ENCODE measurements around the gene CDC23. TPM values are rescaled to one million over a fixed set of nuclear protein-coding genes. Genes with fewer than 3 reads are reported as not detected.

Gene CDC23
- total and polyA plus RNA-seq, 2 of the 4 experiments (the other 2 are of a cell fraction): 21.1 to 28.0 TPM

- ATAC-seq (ENCODE audit: low read depth): no peak
- 100% methylated on average over 1 of the region's 6 CpGs; no CpG with 5 or more reads in 1 of the 2 experiments for WGBS, 2 experiments (ENCODE audit: extremely low coverage in 2 of 2, insufficient read length in 1 of 2)
Measured at GRCh38 chr5:138229387-138229786, 16.3 kb upstream of the CDC23 start.

More at GRCh38 chr5:138229387-138229786, 16.3 kb upstream of the CDC23 start:
- no peak overlapping the region for H2BK5ac ChIP-seq (ENCODE audit: low read depth, low read length, poor library complexity, severe bottlenecking)
- H3K23ac ChIP-seq (ENCODE audit: low read depth, low read length): no peak overlapping the region
- H3K4me3 ChIP-seq (ENCODE audit: insufficient read depth, low read depth, low read length): no peak overlapping the region
- no peaks in the 10 kb centered on the region for H3K9me1 ChIP-seq (ENCODE audit: insufficient read depth, low read length)
- BruUV-seq (replicated peaks): no TSS peak
- DNase-seq: no peak
- H3K79me1 ChIP-seq (ENCODE audit: low read depth in 1 of 2, low read length in 2 of 2): no peaks in the 10 kb centered on the region
- no peak overlapping the region for H2AFZ ChIP-seq (replicated peaks; ENCODE audit: low read length, poor library complexity)
- H2BK20ac ChIP-seq (ENCODE audit: low read depth, low read length): no peak overlapping the region
- no peak overlapping the region for H2BK120ac ChIP-seq (ENCODE audit: low read depth, low read length)
- intact Hi-C loops (cut with micrococcal nuclease) (no loop called here), dilution Hi-C loops (cut with HindIII; ENCODE audit: low sequenced_read_pairs, unreplicated experiment) (no loop called here), in situ Hi-C loops (cut with MboI; ENCODE audit: low sequenced_read_pairs) (loop anchor here (10.0 kb wide), 1 partner anchor 185 kb away; no protein-coding TSS in a partner anchor)
- peaks cover 7% of the 10 kb centered on the region for H3K9me3 ChIP-seq (ENCODE audit: control insufficient read depth, insufficient read depth, low read length)
- H4K91ac ChIP-seq (ENCODE audit: insufficient read depth, low read depth, low read length): no peak overlapping the region
- no peak overlapping the region for H2AK9ac ChIP-seq (replicated peaks; ENCODE audit: low read depth, low read length, poor library complexity)
- no peak overlapping the region for H3K27ac ChIP-seq (ENCODE audit: insufficient read depth, low read length)
- H2AK5ac ChIP-seq (ENCODE audit: low read depth, low read length): no peak overlapping the region
- no peak overlapping the region for H3K18ac ChIP-seq (ENCODE audit: low read depth, low read length)
- TF ChIP-seq USF2 (IDR thresholded peaks at IDR 0.05; ENCODE audit: low read depth, low read length) (no peak), FOS (IDR thresholded peaks at IDR 0.05; ENCODE audit: low read depth, low read length) (no peak), MAZ (IDR thresholded peaks at IDR 0.05; ENCODE audit: borderline replicate concordance, low read depth, low read length) (no peak), NFE2L2 (IDR thresholded peaks at IDR 0.05; ENCODE audit: low read depth, low read length) (no peak), MAFK (IDR thresholded peaks at IDR 0.05; ENCODE audit: low read depth, low read length) (no peak), RFX5 (IDR thresholded peaks at IDR 0.05; ENCODE audit: low read depth, low read length) (no peak), CHD1 (IDR thresholded peaks at IDR 0.05; ENCODE audit: low read depth, low read length) (no peak), POLR2A (IDR thresholded peaks at IDR 0.05; ENCODE audit: low read depth, low read length) (no peak)
- no peaks in the 10 kb centered on the region for H4K20me1 ChIP-seq (ENCODE audit: insufficient read depth, low read length)
- no peak overlapping the region for H3K14ac ChIP-seq (replicated peaks; ENCODE audit: low read depth, low read length)
- no peak overlapping the region for H4K5ac ChIP-seq (ENCODE audit: low read depth, low read length)
- H3K4me1 ChIP-seq (ENCODE audit: control insufficient read depth, insufficient read depth, low read length): no peaks in the 10 kb centered on the region
- CTCF ChIA-PET: no interaction called here
- POLR2A ChIA-PET (ENCODE audit: unreplicated experiment): no interaction called here
- peaks cover 7% of the 10 kb centered on the region; the same call in 1 of the 2 replicates for H3K27me3 ChIP-seq (ENCODE audit: control insufficient read depth, insufficient read depth, low read length)
- no peak overlapping the region for H3K56ac ChIP-seq (ENCODE audit: extremely low read depth, insufficient read depth, low read length)
- H3K4me2 ChIP-seq (ENCODE audit: low read depth, low read length): no peak overlapping the region
- no peak overlapping the region for H3K4ac ChIP-seq (ENCODE audit: low read depth, low read length)
- no peak overlapping the region for H2BK15ac ChIP-seq (ENCODE audit: low read depth, low read length)
- no peak overlapping the region for H4K8ac ChIP-seq (ENCODE audit: low read depth in 2 of 2, low read length in 2 of 2)
- no peak overlapping the region for H3K9ac ChIP-seq (ENCODE audit: low read depth, low read length)
- H3K36me3 ChIP-seq (ENCODE audit: control insufficient read depth, insufficient read depth, low read length): no peaks in the 10 kb centered on the region
